CD4-positive, alpha-beta T cell treated with Interleukin-12 subunit alpha and Interleukin-12 subunit beta, for 1 hour (primary cell): ENCODE measurements around the gene IL32.
"Not testable (repeated sequence)": the region's sequence is repeated elsewhere in the genome, so short reads cannot be mapped to it uniquely, and the experiment has no call there.

ENCODE experiments used
- DNase-seq: peaks from one replicate; pipeline ENCODE4 v3.0.0-alpha.2; 2020

The IL32 gene

GRCh38 chr16:3028716-3029319 lies 36.6 kb upstream of the IL32 start:
- no peak for DNase-seq

GRCh38 chr16:3029491-3030221 lies 35.8 kb upstream of the IL32 start:
- peak; percentile 47 for DNase-seq

- DNase-seq: no peak
Observed at GRCh38 chr16:3030222-3031212, 34.9 kb upstream of the IL32 start.

- DNase-seq: no peak
Observed at GRCh38 chr16:3032624-3033023, 32.8 kb upstream of the IL32 start.

- DNase-seq: no peak
Observed at GRCh38 chr16:3035289-3035971, 30.0 kb upstream of the IL32 start.

GRCh38 chr16:3035972-3036725 lies 29.3 kb upstream of the IL32 start:
- DNase-seq: no peak

- DNase-seq: no peak
Observed at GRCh38 chr16:3036726-3037315, 28.6 kb upstream of the IL32 start, which contains the start of gene BICDL2. TSS of gene BICDL2 (minus strand) at chr16:3036944. CDS start at chr16:3035496, 1,448 bp downstream.

GRCh38 chr16:3038256-3038655 lies 27.2 kb upstream of the IL32 start:
- DNase-seq: no peak

- no peak for DNase-seq
Observed at GRCh38 chr16:3038896-3039295, 26.5 kb upstream of the IL32 start.

GRCh38 chr16:3042376-3042775 lies 23.1 kb upstream of the IL32 start:
- DNase-seq: no peak

GRCh38 chr16:3044708-3045107 lies 20.7 kb upstream of the IL32 start:
- no peak for DNase-seq

- DNase-seq: no peak
Observed at GRCh38 chr16:3045758-3046640, 19.4 kb upstream of the IL32 start, which contains the start of gene MMP25. TSS of gene MMP25 (plus strand) at chr16:3046561. CDS start at chr16:3046918, 357 bp downstream.

GRCh38 chr16:3046641-3047386 lies 18.6 kb upstream of the IL32 start:
- no peak for DNase-seq

GRCh38 chr16:3047387-3047720 lies 18.1 kb upstream of the IL32 start:
- DNase-seq: no peak

GRCh38 chr16:3049921-3050481 lies 15.4 kb upstream of the IL32 start:
- DNase-seq: no peak

- no peak for DNase-seq
Observed at GRCh38 chr16:3050487-3050886, 15.0 kb upstream of the IL32 start.

GRCh38 chr16:3051009-3051408 lies 14.4 kb upstream of the IL32 start:
- DNase-seq: no peak

GRCh38 chr16:3051494-3051893 lies 13.9 kb upstream of the IL32 start:
- DNase-seq: no peak

GRCh38 chr16:3052571-3053329 lies 12.7 kb upstream of the IL32 start:
- not testable (repeated sequence) for DNase-seq
